ENCODE results near the gene PDX1. TPM values are rescaled to one million over a fixed set of nuclear protein-coding genes. Genes with fewer than 3 reads are reported as not detected.
A peak's percentile ranks its signal among the peaks of the same experiment; 100 is the strongest.

The PDX1 gene
- total and polyA plus RNA-seq, 2 of the 13 experiments (the other 11 are each of a cell fraction or from before 2014, with no cell fraction given): 0.07 TPM; not detected in 1

DNA sequence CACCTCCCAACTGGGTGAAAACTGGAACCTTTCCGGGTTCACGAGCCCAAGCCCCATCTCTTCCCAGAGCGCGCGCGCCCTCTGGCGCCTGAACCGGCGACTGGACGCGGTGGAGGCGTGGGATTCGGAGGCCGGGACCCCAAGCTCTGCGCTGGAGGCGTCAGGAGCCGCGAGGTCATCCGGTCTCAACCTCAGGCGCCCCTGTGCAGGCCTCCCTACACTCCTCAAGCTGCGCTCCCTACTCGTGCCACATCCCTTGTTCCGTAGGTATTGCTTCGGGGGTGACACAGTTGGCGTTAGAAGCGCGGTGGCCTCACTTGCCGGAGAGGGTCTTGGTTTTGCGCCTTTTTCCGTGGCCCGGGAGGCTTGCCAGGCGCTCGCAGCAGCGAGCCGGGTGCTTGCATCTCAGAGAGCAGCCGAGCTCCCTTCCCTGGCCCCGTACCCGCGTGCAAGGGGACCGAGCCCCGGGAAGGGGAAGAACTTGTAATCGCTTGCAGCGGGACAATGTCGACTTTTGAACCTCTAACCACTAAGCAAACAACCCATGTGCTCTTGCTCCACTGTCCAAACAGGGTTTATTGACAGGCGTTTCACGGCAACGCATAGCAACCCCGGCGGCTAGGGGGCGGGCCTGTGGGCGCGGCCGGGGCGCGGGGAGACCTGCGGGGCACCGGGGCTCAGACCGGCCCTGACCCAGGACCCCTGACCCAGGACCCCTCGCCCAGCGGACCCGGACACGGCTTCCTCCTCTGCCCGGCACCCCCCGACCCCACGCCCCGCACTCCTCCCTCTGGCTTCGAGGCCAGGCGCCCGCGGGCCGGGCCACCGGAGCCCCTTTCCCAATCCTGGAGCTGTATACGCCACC lies 40.8 kb downstream of the PDX1 start (continued):
- TF ChIP-seq, protein P1, sequence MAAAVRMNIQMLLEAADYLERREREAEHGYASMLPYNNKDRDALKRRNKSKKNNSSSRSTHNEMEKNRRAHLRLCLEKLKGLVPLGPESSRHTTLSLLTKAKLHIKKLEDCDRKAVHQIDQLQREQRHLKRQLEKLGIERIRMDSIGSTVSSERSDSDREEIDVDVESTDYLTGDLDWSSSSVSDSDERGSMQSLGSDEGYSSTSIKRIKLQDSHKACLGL (CRISPR knock-in tag; IDR thresholded peaks at IDR 0.05): peak; percentile 67
- TF ChIP-seq TARDBP (CRISPR knock-in tag; IDR thresholded peaks at IDR 0.05) (peak; percentile 93), SOX5 (CRISPR knock-in tag; IDR thresholded peaks at IDR 0.05; ENCODE audit: borderline replicate concordance) (peak; percentile 91), KLF13 (CRISPR knock-in tag; IDR thresholded peaks at IDR 0.05) (no peak), KMT2B (CRISPR knock-in tag; IDR thresholded peaks at IDR 0.05) (peak; percentile 57), SRSF9 (IDR thresholded peaks at IDR 0.05; ENCODE audit: borderline replicate concordance, insufficient read depth, low read depth, low read length, poor library complexity, severe bottlenecking) (no peak), NFIB (CRISPR knock-in tag; IDR thresholded peaks at IDR 0.05; ENCODE audit: borderline replicate concordance) (no peak), CBX5 (CRISPR knock-in tag; IDR thresholded peaks at IDR 0.05; ENCODE audit: borderline replicate concordance) (peak; percentile 60; the same call in 1 of the 2 replicates), BCL6 (CRISPR knock-in tag; IDR thresholded peaks at IDR 0.05) (peak; percentile 97), PLRG1 (conservative IDR thresholded peaks at IDR 0.05) (no peak), SETDB1 (CRISPR knock-in tag; IDR thresholded peaks at IDR 0.05; ENCODE audit: borderline replicate concordance) (no peak), ZNF839 (CRISPR knock-in tag; IDR thresholded peaks at IDR 0.05; ENCODE audit: borderline replicate concordance) (no peak; the same call in 1 of the 2 replicates), FIP1L1 (IDR thresholded peaks at IDR 0.05; ENCODE audit: borderline replicate concordance, insufficient read depth, low read depth, low read length) (no peak), SP5 (CRISPR knock-in tag; IDR thresholded peaks at IDR 0.05; ENCODE audit: borderline replicate concordance, low read depth) (peak; percentile 93), ZNF101 (CRISPR knock-in tag; IDR thresholded peaks at IDR 0.05; ENCODE audit: borderline replicate concordance, low read depth) (no peak)
- TF ChIP-seq, protein P2, sequence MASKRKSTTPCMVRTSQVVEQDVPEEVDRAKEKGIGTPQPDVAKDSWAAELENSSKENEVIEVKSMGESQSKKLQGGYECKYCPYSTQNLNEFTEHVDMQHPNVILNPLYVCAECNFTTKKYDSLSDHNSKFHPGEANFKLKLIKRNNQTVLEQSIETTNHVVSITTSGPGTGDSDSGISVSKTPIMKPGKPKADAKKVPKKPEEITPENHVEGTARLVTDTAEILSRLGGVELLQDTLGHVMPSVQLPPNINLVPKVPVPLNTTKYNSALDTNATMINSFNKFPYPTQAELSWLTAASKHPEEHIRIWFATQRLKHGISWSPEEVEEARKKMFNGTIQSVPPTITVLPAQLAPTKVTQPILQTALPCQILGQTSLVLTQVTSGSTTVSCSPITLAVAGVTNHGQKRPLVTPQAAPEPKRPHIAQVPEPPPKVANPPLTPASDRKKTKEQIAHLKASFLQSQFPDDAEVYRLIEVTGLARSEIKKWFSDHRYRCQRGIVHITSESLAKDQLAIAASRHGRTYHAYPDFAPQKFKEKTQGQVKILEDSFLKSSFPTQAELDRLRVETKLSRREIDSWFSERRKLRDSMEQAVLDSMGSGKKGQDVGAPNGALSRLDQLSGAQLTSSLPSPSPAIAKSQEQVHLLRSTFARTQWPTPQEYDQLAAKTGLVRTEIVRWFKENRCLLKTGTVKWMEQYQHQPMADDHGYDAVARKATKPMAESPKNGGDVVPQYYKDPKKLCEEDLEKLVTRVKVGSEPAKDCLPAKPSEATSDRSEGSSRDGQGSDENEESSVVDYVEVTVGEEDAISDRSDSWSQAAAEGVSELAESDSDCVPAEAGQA (IDR thresholded peaks at IDR 0.05; ENCODE audit: low read depth): peak; percentile 27; the same call in 1 of the 2 replicates
- TF ChIP-seq, protein P2 (CRISPR knock-in tag; IDR thresholded peaks at IDR 0.05; ENCODE audit: borderline replicate concordance): 0 out of 2 replicates have a peak, but pooled peaks have one; percentile 23
- TF ChIP-seq, protein P3, sequence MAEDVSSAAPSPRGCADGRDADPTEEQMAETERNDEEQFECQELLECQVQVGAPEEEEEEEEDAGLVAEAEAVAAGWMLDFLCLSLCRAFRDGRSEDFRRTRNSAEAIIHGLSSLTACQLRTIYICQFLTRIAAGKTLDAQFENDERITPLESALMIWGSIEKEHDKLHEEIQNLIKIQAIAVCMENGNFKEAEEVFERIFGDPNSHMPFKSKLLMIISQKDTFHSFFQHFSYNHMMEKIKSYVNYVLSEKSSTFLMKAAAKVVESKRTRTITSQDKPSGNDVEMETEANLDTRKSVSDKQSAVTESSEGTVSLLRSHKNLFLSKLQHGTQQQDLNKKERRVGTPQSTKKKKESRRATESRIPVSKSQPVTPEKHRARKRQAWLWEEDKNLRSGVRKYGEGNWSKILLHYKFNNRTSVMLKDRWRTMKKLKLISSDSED (CRISPR knock-in tag; IDR thresholded peaks at IDR 0.05): no peak; the same call in 1 of the 2 replicates
- TF ChIP-seq, protein P4, sequence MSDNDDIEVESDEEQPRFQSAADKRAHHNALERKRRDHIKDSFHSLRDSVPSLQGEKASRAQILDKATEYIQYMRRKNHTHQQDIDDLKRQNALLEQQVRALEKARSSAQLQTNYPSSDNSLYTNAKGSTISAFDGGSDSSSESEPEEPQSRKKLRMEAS (IDR thresholded peaks at IDR 0.05): peak; percentile 87
- TF ChIP-seq, protein P5, sequence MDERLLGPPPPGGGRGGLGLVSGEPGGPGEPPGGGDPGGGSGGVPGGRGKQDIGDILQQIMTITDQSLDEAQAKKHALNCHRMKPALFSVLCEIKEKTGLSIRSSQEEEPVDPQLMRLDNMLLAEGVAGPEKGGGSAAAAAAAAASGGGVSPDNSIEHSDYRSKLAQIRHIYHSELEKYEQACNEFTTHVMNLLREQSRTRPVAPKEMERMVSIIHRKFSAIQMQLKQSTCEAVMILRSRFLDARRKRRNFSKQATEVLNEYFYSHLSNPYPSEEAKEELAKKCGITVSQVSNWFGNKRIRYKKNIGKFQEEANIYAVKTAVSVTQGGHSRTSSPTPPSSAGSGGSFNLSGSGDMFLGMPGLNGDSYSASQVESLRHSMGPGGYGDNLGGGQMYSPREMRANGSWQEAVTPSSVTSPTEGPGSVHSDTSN (CRISPR knock-in tag; IDR thresholded peaks at IDR 0.05): peak; percentile 65
